PC-3 (cell line): Measurements from ENCODE around the gene RNF175. TPM values are rescaled to one million over a fixed set of nuclear protein-coding genes. Genes with fewer than 3 reads are reported as not detected.

Experiments
- ATAC-seq: fragments of 200-7000 bp; cut with Tn5 transposase; 2 replicates; pipeline ENCODE4 v1.9.1; 2020; ENCODE audit warnings: mild to moderate bottlenecking, moderate library complexity
- BruUV-seq: library from RNA; stranded (reverse); fragments of 400-500 nt; replicated peaks from 2 replicates; lab custom pipeline; 2021; lab: Mats Ljungman, UMichigan
- CTCF ChIA-PET: fragments of 300-600 bp; sonication (Branson Sonifier 250); formaldehyde crosslinking; loops from one replicate; lab custom pipeline; 2022; ENCODE audit warnings: antibody characterized with exemption; lab: Charles Lee
- POLR2A ChIA-PET: fragments of 300-600 bp; sonication (Branson Sonifier 250); formaldehyde crosslinking; loops from one replicate; lab custom pipeline; 2022; ENCODE audit warnings: antibody characterized with exemption; ENCODE audit not compliant: unreplicated experiment; lab: Charles Lee
- DNase-seq: peaks from one replicate; pipeline ENCODE4 v3.0.0-alpha.2; 2015
- H2AFZ ChIP-seq: fragments of 300-600 bp; sonication (generic); 2 replicates; pipeline ENCODE4 v1.6.0; 2016; ENCODE audit warnings: antibody characterized with exemption, low read length
- H3F3A ChIP-seq: fragments of 300-600 bp; sonication (generic); one replicate; pipeline ENCODE4 v1.6.0; 2017; ENCODE audit warnings: antibody characterized with exemption, low read length, control low read depth, mild to moderate bottlenecking; ENCODE audit not compliant: unreplicated experiment
- H3K27ac ChIP-seq: fragments of 300-600 bp; sonication (generic); 2 replicates; pipeline ENCODE4 v1.5.1; 2016; ENCODE audit warnings: mild to moderate bottlenecking, low read length
- H3K27me3 ChIP-seq: fragments of 300-600 bp; sonication (generic); 2 replicates; pipeline ENCODE4 v1.6.1; 2016; ENCODE audit warnings: low read length, mixed read lengths
- H3K36me3 ChIP-seq: fragments of 300-600 bp; sonication (generic); 2 replicates; pipeline ENCODE4 v1.6.1; 2016; ENCODE audit warnings: low read depth, mixed run types, low read length, mixed read lengths
- H3K4me1 ChIP-seq: fragments of 300-600 bp; sonication (generic); 2 replicates; pipeline ENCODE4 v1.5.1; 2016; ENCODE audit warnings: low read length; ENCODE audit not compliant: insufficient read depth
- H3K4me2 ChIP-seq: fragments of 300-600 bp; sonication (generic); 2 replicates; pipeline ENCODE4 v1.6.0; 2016; ENCODE audit warnings: low read length
- H3K4me3 ChIP-seq: fragments of 300-600 bp; sonication (generic); 2 replicates; pipeline ENCODE4 v1.5.1; 2016; ENCODE audit warnings: mild to moderate bottlenecking, low read length, mixed read lengths
- H3K79me2 ChIP-seq: fragments of 300-600 bp; sonication (generic); 2 replicates; pipeline ENCODE4 v1.6.1; 2017; ENCODE audit warnings: low read length, mixed read lengths
- H3K9ac ChIP-seq: fragments of 300-600 bp; sonication (generic); 2 replicates; pipeline ENCODE4 v1.6.0; 2016; ENCODE audit warnings: mild to moderate bottlenecking, low read length
- H3K9me2 ChIP-seq: fragments of 300-600 bp; sonication (generic); replicated peaks from 2 replicates; pipeline ENCODE4 v1.6.1; 2016; ENCODE audit warnings: mixed run types, low read length, mixed read lengths
- H3K9me3 ChIP-seq: fragments of 300-600 bp; sonication (generic); 2 replicates; pipeline ENCODE4 v1.6.1; 2016; ENCODE audit warnings: low read length, mixed read lengths
- H4K20me1 ChIP-seq: fragments of 300-600 bp; sonication (generic); 2 replicates; pipeline ENCODE4 v1.6.1; 2016; ENCODE audit warnings: low read length, mixed read lengths
- CTCF ChIP-seq: fragments of 300-600 bp; sonication (generic); conservative IDR thresholded peaks from 2 replicates; pipeline ENCODE4 v1.5.1; 2017; ENCODE audit warnings: antibody characterized with exemption, low read depth, mild to moderate bottlenecking, low read length
- EZH2 ChIP-seq: fragments of 300-600 bp; sonication (generic); IDR thresholded peaks from one replicate; pipeline ENCODE4 v1.6.1; 2017; ENCODE audit warnings: antibody characterized with exemption, mild to moderate bottlenecking, low read length; ENCODE audit not compliant: unreplicated experiment
- EZH2phosphoT487 ChIP-seq: fragments of 300-600 bp; sonication (generic); IDR thresholded peaks from 2 replicates; pipeline ENCODE4 v1.6.1; 2018; ENCODE audit warnings: mild to moderate bottlenecking, antibody characterized with exemption, low read length, borderline replicate concordance
- intact Hi-C: fragments of 100-400 bp; cut with micrococcal nuclease; formaldehyde crosslinking; loops from 2 replicates; pipeline ENCODE4 v1.9.0; 2023
- total RNA-seq: library from RNA; depleted of rRNA; stranded (reverse); fragments of >200 nt; gene quantifications from 2 replicates; pipeline ENCODE4 v1.2.3, GENCODE V29; 2014

The RNF175 gene
- total RNA-seq, 1 experiment from 2014 or later: not detected

GRCh38 chr4:153725831-153726154 is 34.0 kb downstream of the RNF175 start:
- Histone ChIP-seq H2AFZ (no peak overlapping the region), H3K27ac (no peak overlapping the region), H3F3A (no peaks in the 10 kb centered on the region), H3K9me3 (no peaks in the 10 kb centered on the region), H3K79me2 (no peaks in the 10 kb centered on the region), H3K27me3 (no peaks in the 10 kb centered on the region), H4K20me1 (no peaks in the 10 kb centered on the region), H3K9me2 (no peaks in the 10 kb centered on the region), H3K4me2 (no peak overlapping the region), H3K9ac (no peak overlapping the region), H3K4me1 (no peaks in the 10 kb centered on the region), H3K4me3 (no peak overlapping the region), H3K36me3 (no peaks in the 10 kb centered on the region)
- TF ChIP-seq EZH2phosphoT487: no peak
- no peak for TF ChIP-seq EZH2
- TF ChIP-seq CTCF: no peak
- ATAC-seq: no peak
- CTCF ChIA-PET: no interaction called here
- POLR2A ChIA-PET: no interaction called here
- no TSS peak for BruUV-seq
- intact Hi-C loops: no loop called here
- no peak for DNase-seq

DNA sequence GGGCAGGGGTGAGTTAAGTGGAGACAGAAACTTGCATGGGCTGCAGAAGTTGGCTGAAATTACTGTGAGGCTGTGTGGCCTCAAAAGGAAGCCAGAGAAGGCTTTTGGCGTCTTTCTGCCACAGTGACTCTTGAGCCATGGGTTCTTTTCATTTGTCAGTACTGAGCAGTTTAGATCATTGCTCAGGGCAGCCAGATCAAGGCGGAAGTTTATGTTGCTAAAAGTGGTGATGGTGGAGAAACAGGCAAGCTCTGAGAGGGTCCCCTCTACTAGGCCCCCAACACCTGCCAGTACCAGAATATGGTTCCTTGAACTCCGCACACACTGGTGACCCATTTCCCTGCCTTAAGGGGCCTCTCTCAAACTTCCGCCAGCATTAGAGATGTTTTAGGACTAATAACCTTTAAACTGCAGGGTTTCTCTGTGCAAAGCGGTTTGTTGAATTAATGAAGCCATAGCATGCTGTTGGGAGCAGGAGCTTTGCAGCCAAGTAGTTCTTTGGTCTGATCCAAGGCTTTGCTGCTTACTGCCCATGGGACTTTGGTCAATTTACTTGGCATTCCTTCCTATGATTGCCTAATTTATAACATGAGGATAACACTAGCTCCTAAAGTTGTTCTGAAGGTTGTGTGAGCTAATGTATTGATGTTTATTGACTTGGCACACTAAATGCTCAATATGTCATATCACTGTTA is 34.5 kb downstream of the RNF175 start:
- H3K4me3 ChIP-seq: no peak overlapping the region
- ATAC-seq (no peak), DNase-seq (no peak)
- no peak for TF ChIP-seq EZH2
- no peak for TF ChIP-seq EZH2phosphoT487
- no peak for TF ChIP-seq CTCF
- no peak overlapping the region for H2AFZ ChIP-seq
- no peaks in the 10 kb centered on the region for H3K36me3 ChIP-seq
- POLR2A ChIA-PET: interaction anchor here (0.7 kb wide), 1 partner anchor 603 kb away, joined by 4 read pairs; no protein-coding TSS in a partner anchor
- intact Hi-C loops: no loop called here
- no peaks in the 10 kb centered on the region for H3K9me2 ChIP-seq
- H3K27me3 ChIP-seq: no peaks in the 10 kb centered on the region
- H3K4me2 ChIP-seq: no peak overlapping the region
- no peak overlapping the region for H3K9ac ChIP-seq
- H4K20me1 ChIP-seq: no peaks in the 10 kb centered on the region
- CTCF ChIA-PET: no interaction called here
- no TSS peak for BruUV-seq
- H3K79me2 ChIP-seq: no peaks in the 10 kb centered on the region
- H3K9me3 ChIP-seq: no peaks in the 10 kb centered on the region
- no peak overlapping the region for H3K27ac ChIP-seq
- no peaks in the 10 kb centered on the region for H3F3A ChIP-seq
- no peaks in the 10 kb centered on the region for H3K4me1 ChIP-seq

DNA sequence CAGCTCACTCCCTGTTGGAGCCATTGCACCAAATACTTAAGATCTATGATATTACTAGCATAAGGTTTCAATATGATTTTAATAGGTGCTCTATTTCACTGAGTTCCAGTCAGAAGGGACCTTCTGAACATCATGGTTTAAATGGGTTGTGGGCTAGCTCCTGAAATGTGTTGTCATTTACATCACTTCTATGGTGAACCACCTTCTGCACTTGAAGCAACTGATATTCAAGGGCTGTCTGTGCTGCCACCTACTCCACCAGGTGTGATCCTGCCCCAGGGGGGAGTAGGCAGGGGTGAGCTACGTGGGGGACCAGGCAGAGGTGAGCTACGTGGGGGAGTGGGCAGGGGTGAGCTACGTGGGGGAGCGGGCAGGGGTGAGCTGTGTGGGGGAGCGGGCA is 35.2 kb downstream of the RNF175 start:
- Histone ChIP-seq H3K27ac (no peak overlapping the region), H3K9me3 (no peaks in the 10 kb centered on the region), H2AFZ (no peak overlapping the region), H3K79me2 (no peaks in the 10 kb centered on the region), H3K4me2 (no peak overlapping the region), H3K4me3 (no peak overlapping the region), H3F3A (no peaks in the 10 kb centered on the region), H3K4me1 (no peaks in the 10 kb centered on the region), H3K9ac (no peak overlapping the region), H3K9me2 (no peaks in the 10 kb centered on the region), H3K27me3 (no peaks in the 10 kb centered on the region), H3K36me3 (no peaks in the 10 kb centered on the region), H4K20me1 (no peaks in the 10 kb centered on the region)
- ChIA-PET CTCF (no interaction called here), POLR2A (no interaction called here)
- TF ChIP-seq EZH2phosphoT487 (no peak), EZH2 (no peak), CTCF (no peak)
- BruUV-seq: no TSS peak
- DNase-seq (no peak), ATAC-seq (no peak)
- intact Hi-C loops: no loop called here
